Measurements from ENCODE around the gene AVEN.

GRCh38 chr15:33866101-33866737 is 172.8 kb downstream of the AVEN start:
- TF ChIP-seq, protein P1, sequence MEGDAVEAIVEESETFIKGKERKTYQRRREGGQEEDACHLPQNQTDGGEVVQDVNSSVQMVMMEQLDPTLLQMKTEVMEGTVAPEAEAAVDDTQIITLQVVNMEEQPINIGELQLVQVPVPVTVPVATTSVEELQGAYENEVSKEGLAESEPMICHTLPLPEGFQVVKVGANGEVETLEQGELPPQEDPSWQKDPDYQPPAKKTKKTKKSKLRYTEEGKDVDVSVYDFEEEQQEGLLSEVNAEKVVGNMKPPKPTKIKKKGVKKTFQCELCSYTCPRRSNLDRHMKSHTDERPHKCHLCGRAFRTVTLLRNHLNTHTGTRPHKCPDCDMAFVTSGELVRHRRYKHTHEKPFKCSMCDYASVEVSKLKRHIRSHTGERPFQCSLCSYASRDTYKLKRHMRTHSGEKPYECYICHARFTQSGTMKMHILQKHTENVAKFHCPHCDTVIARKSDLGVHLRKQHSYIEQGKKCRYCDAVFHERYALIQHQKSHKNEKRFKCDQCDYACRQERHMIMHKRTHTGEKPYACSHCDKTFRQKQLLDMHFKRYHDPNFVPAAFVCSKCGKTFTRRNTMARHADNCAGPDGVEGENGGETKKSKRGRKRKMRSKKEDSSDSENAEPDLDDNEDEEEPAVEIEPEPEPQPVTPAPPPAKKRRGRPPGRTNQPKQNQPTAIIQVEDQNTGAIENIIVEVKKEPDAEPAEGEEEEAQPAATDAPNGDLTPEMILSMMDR (conservative IDR thresholded peaks at IDR 0.05; ENCODE audit: low read depth, low read length) = no peak
- TF ChIP-seq POLR2A (IDR thresholded peaks at IDR 0.05; ENCODE audit: low read depth, low read length) (no peak), RFX5 (IDR thresholded peaks at IDR 0.05; ENCODE audit: low read depth, low read length) (no peak), ELK1 (IDR thresholded peaks at IDR 0.05; ENCODE audit: borderline replicate concordance, low read depth, low read length) (no peak), RAD21 (IDR thresholded peaks at IDR 0.05; ENCODE audit: low read length) (no peak), MAFK (IDR thresholded peaks at IDR 0.05; ENCODE audit: low read depth, low read length) (no peak), MAZ (IDR thresholded peaks at IDR 0.05; ENCODE audit: borderline replicate concordance, low read depth, low read length) (no peak), RCOR1 (IDR thresholded peaks at IDR 0.05; ENCODE audit: insufficient replicate concordance, low read length) (no peak), BHLHE40 (IDR thresholded peaks at IDR 0.05; ENCODE audit: low read depth, low read length) (no peak), CEBPB (IDR thresholded peaks at IDR 0.05; ENCODE audit: low read depth, low read length) (no peak)

Measured in IMR-90 (cell line).